SK-N-MC (cell line): ENCODE data around the gene PLXNB2.

ENCODE experiments used
- EZH2 ChIP-seq: fragments of 200-600 bp; sonication (generic); IDR thresholded peaks from one replicate; pipeline ENCODE4 v1.6.1; 2017; ENCODE audit warnings: antibody characterized with exemption
- FOXP2 ChIP-seq: optimal IDR thresholded peaks from 2 replicates; pipeline ENCODE3; 2011; ENCODE audit warnings: mild to moderate bottlenecking, moderate library complexity; ENCODE audit not compliant: insufficient read depth; ENCODE audit errors: extremely low read length, control extremely low read depth
- POLR2AphosphoS5 ChIP-seq: IDR thresholded peaks from 2 replicates; pipeline ENCODE4 v1.6.1; 2012; ENCODE audit warnings: mild to moderate bottlenecking, low read depth, low read length, borderline replicate concordance

- TF ChIP-seq EZH2 (no peak), POLR2AphosphoS5 (no peak), FOXP2 (no peak)
Measured at GRCh38 chr22:50229370-50229769, 78.1 kb downstream of the PLXNB2 start.
